ENCODE results near the gene CLK4. TPM values are rescaled to one million over a fixed set of nuclear protein-coding genes. Genes with fewer than 3 reads are reported as not detected.

The CLK4 gene

GRCh38 chr5:178561746-178562264 is 65.0 kb downstream of the CLK4 start:
- no peak overlapping the region for H3K4me3 ChIP-seq (ENCODE audit: low read length)
- H3K4me2 ChIP-seq (ENCODE audit: low read length), result no peak overlapping the region
- no peaks in the 10 kb centered on the region for H3K27me3 ChIP-seq (ENCODE audit: control insufficient read depth, insufficient read depth, low read length)
- H3K9me3 ChIP-seq (replicated peaks; ENCODE audit: low read length), result peaks cover 5% of the 10 kb centered on the region
- H3K9ac ChIP-seq (ENCODE audit: low read depth, low read length), result no peak overlapping the region
- H3K4me1 ChIP-seq (ENCODE audit: control insufficient read depth, insufficient read depth, low read length), result no peaks in the 10 kb centered on the region
- H3K36me3 ChIP-seq (ENCODE audit: insufficient read depth, low read length), result no peaks in the 10 kb centered on the region

GRCh38 chr5:178560911-178561310 is 65.9 kb downstream of the CLK4 start:
- Histone ChIP-seq H3K4me1 (ENCODE audit: control insufficient read depth, insufficient read depth, low read length) (no peaks in the 10 kb centered on the region), H3K36me3 (ENCODE audit: insufficient read depth, low read length) (no peaks in the 10 kb centered on the region), H3K4me2 (ENCODE audit: low read length) (no peak overlapping the region), H3K27me3 (ENCODE audit: control insufficient read depth, insufficient read depth, low read length) (no peaks in the 10 kb centered on the region), H3K4me3 (ENCODE audit: low read length) (no peak overlapping the region), H3K9me3 (replicated peaks; ENCODE audit: low read length) (peaks cover 5% of the 10 kb centered on the region), H3K9ac (ENCODE audit: low read depth, low read length) (no peak overlapping the region)

DNA sequence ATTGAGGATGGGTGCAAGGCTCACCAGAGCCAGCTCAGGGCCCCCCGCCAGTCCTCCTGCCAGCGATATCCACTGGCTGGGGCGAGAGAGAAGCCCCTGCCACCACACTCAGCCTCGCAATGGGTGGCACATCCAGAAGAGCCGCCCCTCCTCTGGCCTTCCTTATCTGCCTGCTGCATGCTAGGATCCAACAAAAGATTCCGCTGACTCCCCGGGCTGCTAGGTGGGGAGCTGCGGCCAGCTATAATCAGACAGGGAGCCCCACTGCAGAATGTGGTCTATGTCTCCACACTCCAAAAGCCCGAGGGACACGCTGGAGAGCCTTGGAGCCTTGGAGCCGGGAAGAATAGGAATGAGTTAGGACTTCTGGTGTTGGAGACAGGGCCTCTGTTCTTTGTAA is 69.4 kb downstream of the CLK4 start:
- H3K9me3 ChIP-seq (replicated peaks; ENCODE audit: low read length), result peaks cover 11% of the 10 kb centered on the region
- no peak overlapping the region for H3K4me3 ChIP-seq (ENCODE audit: low read length)
- H3K4me1 ChIP-seq (ENCODE audit: control insufficient read depth, insufficient read depth, low read length), result no peaks in the 10 kb centered on the region
- no peaks in the 10 kb centered on the region for H3K27me3 ChIP-seq (ENCODE audit: control insufficient read depth, insufficient read depth, low read length)
- no peak overlapping the region for H3K4me2 ChIP-seq (ENCODE audit: low read length)
- no peak overlapping the region for H3K9ac ChIP-seq (ENCODE audit: low read depth, low read length)
- H3K36me3 ChIP-seq (ENCODE audit: insufficient read depth, low read length), result no peaks in the 10 kb centered on the region

GRCh38 chr5:178555771-178556211 is 71.1 kb downstream of the CLK4 start:
- Histone ChIP-seq H3K4me2 (ENCODE audit: low read length) (no peak overlapping the region), H3K27me3 (ENCODE audit: control insufficient read depth, insufficient read depth, low read length) (no peaks in the 10 kb centered on the region), H3K9me3 (replicated peaks; ENCODE audit: low read length) (peaks cover 11% of the 10 kb centered on the region), H3K9ac (ENCODE audit: low read depth, low read length) (no peak overlapping the region), H3K4me3 (ENCODE audit: low read length) (no peak overlapping the region), H3K36me3 (ENCODE audit: insufficient read depth, low read length) (no peaks in the 10 kb centered on the region), H3K4me1 (ENCODE audit: control insufficient read depth, insufficient read depth, low read length) (no peaks in the 10 kb centered on the region)

- no peak overlapping the region for H3K4me2 ChIP-seq (ENCODE audit: low read length)
- no peak overlapping the region for H3K4me3 ChIP-seq (ENCODE audit: low read length)
- H3K4me1 ChIP-seq (ENCODE audit: control insufficient read depth, insufficient read depth, low read length), result no peaks in the 10 kb centered on the region
- no peaks in the 10 kb centered on the region for H3K36me3 ChIP-seq (ENCODE audit: insufficient read depth, low read length)
- peaks cover 11% of the 10 kb centered on the region for H3K9me3 ChIP-seq (replicated peaks; ENCODE audit: low read length)
- H3K27me3 ChIP-seq (ENCODE audit: control insufficient read depth, insufficient read depth, low read length), result no peaks in the 10 kb centered on the region
- no peak overlapping the region for H3K9ac ChIP-seq (ENCODE audit: low read depth, low read length)
Measured at GRCh38 chr5:178555005-178555404, 71.8 kb downstream of the CLK4 start.

- Histone ChIP-seq H3K27me3 (ENCODE audit: control insufficient read depth, insufficient read depth, low read length) (no peaks in the 10 kb centered on the region), H3K4me1 (ENCODE audit: control insufficient read depth, insufficient read depth, low read length) (no peaks in the 10 kb centered on the region), H3K4me2 (ENCODE audit: low read length) (no peak overlapping the region), H3K9ac (ENCODE audit: low read depth, low read length) (no peak overlapping the region), H3K36me3 (ENCODE audit: insufficient read depth, low read length) (no peaks in the 10 kb centered on the region), H3K4me3 (ENCODE audit: low read length) (no peak overlapping the region), H3K9me3 (replicated peaks; ENCODE audit: low read length) (peaks cover 11% of the 10 kb centered on the region)
Measured at GRCh38 chr5:178554311-178554710, 72.5 kb downstream of the CLK4 start.

GRCh38 chr5:178553517-178553916 is 73.3 kb downstream of the CLK4 start:
- Histone ChIP-seq H3K4me1 (ENCODE audit: control insufficient read depth, insufficient read depth, low read length) (no peaks in the 10 kb centered on the region), H3K27me3 (ENCODE audit: control insufficient read depth, insufficient read depth, low read length) (no peaks in the 10 kb centered on the region), H3K4me2 (ENCODE audit: low read length) (no peak overlapping the region), H3K36me3 (ENCODE audit: insufficient read depth, low read length) (no peaks in the 10 kb centered on the region), H3K4me3 (ENCODE audit: low read length) (no peak overlapping the region), H3K9ac (ENCODE audit: low read depth, low read length) (no peak overlapping the region), H3K9me3 (replicated peaks; ENCODE audit: low read length) (peaks cover 11% of the 10 kb centered on the region)

Small RNAs within 50 kb of the gene (small RNA-seq; reads per million reads assigned to genes)
- gene RN7SKP70, result not detected
